GM15510 (cell line): ENCODE measurements around the gene CRIP3.

Experiments used
- POLR2A ChIP-seq: IDR thresholded peaks from 3 replicates; pipeline ENCODE4 v1.6.1; 2011; ENCODE audit warnings: borderline replicate concordance; ENCODE audit not compliant: insufficient read length; ENCODE audit errors: extremely low read depth

Gene CRIP3, protein sequence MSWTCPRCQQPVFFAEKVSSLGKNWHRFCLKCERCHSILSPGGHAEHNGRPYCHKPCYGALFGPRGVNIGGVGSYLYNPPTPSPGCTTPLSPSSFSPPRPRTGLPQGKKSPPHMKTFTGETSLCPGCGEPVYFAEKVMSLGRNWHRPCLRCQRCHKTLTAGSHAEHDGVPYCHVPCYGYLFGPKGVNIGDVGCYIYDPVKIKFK

DNA sequence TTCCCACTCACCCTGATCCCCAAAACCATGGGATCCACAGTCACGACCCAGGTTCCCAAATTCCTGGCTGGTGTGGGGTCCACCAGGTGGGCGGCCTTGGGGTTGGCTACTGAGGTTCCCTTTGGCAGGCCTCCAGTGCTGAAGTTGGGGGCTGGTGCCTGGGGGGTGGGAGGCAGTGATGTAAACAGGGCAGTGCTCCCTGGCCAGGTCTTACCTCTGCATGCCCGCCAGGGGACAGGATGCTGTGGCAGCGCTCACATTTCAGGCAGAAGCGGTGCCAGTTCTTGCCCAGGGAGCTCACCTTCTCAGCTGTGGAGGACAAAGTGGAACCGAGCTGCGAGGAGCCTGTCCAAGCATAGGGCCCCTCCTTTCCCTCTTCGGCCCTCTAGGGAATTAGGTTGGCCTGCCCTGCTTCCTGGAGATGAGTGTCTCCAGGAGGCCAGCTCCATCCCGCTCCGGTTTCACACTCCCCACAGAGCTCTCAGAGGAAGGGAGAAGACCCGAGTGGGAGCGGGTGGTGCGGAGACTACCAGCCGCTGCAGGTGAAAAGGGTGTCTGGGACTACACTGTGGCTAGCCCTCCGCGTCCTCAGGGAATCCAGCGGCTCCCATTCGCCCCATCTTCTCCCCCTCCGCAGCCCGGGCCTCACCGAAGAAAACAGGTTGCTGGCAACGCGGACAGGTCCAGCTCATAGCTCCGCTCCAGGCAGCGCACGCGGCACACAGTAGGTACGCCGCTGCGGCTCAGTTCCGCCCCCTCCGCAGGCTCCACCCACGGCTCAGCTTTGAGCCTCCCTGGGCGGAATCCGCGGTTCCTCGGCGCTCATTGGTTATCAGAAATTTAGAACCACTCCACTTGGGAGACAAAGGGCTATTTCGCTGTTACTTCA, at the start of gene CRIP3:
CRIP3 (minus strand) TSS at position 726 of the 889 bp plus-strand sequence; CDS start at position 692, 34 bp downstream.
- TF ChIP-seq POLR2A: peak; percentile 36

DNA sequence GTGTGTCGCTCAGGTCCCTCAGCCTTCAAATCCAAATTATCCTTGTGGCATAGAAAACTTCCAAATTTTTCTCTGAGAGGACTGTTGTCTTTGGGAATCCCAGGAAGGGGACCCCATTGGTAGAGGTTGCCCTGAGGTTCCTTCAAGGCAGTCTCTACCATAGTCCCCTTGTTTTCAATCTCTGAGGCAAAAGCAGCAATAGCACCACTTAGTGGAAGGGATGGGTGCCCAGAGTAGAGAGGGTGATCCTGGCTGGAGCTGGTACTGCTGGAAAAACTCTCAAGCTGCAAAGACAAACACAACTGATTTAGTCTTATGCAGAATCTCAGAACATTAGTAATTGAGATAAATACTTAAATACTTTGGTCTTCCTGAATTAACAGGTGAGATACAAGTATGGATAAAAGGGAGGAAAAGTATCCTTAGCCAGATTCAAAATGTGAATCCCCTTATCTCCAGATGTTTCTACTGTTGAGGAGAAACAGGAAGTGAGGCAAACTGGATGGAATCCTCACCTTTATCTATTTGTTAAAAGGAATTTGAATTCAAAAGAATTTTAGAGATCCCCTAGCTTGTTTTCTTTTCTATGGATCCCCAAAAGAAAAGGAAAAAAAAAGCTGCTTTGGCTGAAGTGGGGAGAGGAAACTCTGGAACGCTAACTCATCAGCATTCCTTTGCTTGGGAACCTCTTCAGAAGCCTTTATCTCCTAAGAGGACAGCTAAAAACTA, 47.4 kb upstream of the CRIP3 start:
- TF ChIP-seq POLR2A: no peak

DNA sequence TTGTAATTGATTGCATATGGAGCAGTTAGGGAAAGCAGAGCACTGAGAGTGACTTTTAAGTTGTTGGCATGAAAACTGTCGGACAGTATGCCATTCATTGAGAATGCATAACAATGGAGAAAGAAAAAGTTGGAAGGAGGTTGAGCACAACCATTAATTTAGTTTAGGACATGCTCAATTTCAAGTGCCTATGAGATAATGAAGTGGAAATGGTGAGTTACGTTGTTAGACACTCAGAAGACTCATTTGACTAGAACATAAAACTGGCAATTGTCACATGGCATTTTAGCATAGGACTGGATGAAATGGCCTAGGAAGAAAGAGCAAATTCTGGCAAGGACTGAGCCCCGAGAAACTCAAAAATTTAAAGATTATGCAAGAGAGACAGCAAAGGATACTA, 38.8 kb upstream of the CRIP3 start:
- no peak for TF ChIP-seq POLR2A

DNA sequence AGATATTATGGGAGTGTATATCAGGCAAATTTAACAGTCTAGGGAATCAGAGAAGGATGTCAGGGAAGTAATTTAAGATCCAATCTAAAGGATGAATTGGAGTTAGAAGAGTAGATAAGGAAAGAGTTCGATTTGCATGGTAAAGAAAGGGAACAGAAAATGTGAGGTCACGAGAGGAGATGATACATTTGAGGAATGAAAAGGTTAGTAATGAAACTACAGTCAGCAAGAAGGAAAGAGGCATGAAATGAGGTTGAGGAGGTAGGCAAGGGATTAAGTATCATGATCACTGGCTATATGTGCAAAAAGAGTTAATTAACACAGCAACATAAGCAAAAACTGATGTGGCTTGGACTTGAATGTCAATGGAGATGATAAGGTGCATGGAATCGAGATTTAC, 38.4 kb upstream of the CRIP3 start:
- no peak for TF ChIP-seq POLR2A

DNA sequence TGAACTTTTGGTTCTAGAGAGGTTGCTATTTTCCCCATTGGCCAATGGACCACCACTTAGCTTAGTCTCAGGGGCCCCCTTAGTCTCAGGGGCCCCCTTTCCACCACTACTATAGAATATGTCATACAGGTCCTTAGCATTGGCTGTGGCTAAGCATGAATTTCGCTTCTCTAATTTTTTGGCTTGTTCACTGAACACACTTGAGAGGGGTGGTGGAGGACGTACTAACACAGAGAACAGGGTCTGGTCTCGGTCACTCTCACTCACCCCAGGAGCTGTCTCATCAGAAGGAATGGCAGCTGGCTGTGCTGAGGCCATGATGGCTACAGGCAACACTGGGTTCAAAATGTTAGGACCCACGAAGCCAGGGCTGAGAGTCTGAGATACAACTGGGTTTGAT, 30.5 kb upstream of the CRIP3 start:
- TF ChIP-seq POLR2A: no peak

DNA sequence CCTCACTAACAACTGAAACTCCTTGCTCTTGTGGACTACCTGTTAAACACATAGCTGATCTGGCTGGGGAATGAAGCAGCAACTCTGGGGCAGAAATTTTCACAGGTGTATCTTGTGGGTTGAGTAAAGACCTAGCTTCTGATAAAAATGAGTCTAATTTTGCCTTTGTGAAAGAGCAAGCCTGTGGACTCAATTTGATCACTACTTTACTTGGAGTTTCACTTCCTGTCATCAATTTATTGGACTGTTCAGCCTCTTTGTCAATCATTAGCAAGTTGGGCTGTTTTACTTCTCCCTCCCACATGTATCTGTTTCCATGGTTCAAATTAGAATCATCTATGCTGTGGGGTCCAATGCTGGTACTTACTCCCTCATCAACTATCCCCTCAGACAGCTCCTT, 29.6 kb upstream of the CRIP3 start:
- no peak for TF ChIP-seq POLR2A

DNA sequence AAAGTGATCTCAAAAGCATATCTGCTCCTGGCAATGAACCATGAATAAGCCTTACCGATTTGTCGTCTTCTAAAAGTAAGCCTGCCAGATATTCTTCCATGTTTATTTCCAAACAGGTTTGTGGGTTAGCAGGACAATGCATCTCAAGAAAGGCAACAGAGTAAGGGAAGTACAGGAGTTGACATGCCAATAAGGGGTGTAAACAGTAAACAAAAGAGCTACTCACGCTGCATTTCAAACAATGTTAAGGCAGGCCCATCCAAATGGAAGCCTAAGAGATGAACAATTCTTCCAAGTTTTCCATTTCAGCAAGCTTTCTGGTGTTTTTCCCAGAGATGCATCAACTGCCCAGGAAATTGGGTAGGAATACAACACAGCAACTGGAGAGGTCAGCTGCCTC, 27.8 kb upstream of the CRIP3 start:
- TF ChIP-seq POLR2A: no peak

DNA sequence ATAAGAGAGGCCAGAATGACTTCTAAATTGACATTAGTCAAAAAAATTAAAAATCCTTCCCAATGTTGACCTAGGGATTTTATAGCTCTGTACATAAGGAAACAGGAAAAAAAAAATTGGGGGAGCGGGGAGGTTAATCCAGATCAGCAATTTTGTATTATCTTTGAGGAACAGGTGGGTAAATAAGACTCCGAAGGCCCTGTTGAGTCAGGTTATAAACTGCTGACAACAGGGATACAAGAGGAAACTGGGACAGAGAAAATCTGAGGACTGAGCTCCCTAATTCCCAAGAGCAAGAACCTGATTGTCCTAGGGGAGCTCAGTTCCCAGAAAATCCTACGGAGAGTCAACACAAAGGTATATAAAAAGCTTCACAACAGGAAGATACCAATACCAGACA, 26.8 kb upstream of the CRIP3 start:
- TF ChIP-seq POLR2A: no peak

DNA sequence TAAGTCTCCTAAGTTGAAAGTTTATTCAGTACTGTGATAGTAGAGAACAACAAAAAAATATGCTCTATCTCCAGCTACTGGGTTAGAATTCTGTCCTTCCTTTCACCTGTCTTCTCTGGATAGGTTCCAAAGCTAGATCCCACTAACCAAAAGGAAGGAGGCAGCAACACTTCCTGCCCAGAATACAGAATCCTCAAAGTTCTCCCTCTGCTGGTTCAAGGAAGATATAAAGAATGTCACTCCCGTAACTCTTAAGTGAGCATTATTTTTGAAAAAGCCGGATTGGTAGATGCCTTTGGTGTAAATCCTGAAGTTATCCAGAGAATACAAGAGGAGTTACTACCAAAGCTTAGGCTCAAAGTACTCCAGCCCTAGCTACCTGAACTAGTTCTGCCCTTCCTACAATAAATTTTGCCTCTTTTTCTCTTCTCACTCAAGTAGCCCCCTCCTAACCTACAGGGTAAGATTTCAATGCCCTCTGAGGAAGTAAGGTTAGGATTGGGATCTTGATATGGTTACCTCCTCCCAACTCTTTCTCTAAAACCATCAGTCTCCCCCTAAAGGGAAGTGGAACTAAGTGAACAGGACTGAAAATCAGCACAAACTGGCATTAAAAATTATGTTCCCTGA, 26.0 kb upstream of the CRIP3 start:
- no peak for TF ChIP-seq POLR2A

DNA sequence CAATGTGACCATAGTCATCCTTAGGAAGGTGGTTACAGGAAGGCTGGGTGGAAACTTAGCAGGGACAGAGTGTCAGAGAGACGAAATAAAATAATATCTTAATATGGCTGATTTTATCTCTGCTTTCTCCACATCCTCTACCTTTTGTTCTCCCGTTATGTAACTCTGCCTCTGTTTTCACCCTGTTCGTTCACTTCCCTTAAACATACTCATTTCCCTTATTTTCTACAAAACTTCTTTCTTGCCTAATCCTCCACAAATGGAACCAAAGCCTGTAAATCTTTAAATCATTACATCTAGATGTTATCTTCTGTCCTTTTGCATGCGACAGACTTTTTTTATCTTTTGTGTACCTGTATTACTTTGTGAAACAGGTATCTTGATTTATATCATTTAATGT, 23.3 kb upstream of the CRIP3 start:
- no peak for TF ChIP-seq POLR2A

DNA sequence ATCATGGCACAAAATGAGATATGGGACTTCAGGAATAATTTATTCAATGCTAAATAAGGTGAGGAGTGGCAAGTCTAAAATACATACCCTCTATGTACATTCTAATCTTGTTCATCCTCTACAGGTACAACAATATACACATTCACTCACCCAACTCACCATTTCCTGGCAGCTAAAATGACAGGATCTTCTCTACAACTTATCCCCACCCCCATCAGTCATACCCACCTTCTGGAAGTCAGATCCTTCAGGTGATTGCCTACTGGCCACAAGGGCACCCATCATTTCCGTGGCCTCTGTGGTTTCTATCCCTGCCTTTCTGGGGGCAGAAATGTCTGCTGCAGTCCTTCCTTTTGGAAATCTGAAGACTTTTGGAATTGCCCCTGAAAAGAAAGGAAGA, 22.8 kb upstream of the CRIP3 start:
- TF ChIP-seq POLR2A: no peak

DNA sequence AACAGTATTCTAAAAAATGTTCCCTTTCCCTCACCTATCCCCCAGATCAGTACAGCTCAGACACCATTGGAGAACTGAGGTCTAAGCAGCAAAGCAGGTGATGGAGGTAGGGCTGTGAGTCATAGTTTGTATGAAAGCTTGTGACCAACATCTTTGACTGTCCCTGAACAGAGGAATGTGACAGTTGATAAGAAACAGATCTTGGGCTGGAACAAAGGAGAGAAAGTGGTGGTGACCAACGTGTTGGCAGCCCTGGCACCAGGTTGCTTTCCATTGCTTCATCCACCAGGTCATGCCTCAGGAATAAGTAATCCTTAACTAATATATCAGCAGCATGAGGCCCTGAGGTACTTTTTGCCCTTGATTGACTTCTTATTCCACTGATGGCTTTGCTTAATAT, 19.9 kb upstream of the CRIP3 start:
- no peak for TF ChIP-seq POLR2A

DNA sequence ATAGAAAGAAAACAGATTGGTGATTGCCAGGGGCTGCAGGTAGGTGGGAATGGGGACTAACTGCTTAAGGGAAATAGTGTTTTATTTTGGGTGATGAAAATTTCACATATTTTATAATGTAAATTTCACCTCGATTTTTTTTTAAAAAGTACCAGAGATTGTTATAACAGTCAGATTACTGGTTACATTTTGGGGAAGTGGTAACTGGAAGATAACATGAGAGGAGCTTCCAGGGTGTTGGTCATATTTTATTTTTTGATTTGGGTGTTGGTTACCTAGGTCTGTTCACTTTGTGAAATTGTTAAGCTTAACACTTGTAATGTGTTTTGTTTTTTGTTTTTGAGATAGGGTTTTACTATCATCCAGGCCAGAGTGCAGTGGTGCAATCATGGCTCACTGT, 17.2 kb upstream of the CRIP3 start:
- TF ChIP-seq POLR2A: no peak

DNA sequence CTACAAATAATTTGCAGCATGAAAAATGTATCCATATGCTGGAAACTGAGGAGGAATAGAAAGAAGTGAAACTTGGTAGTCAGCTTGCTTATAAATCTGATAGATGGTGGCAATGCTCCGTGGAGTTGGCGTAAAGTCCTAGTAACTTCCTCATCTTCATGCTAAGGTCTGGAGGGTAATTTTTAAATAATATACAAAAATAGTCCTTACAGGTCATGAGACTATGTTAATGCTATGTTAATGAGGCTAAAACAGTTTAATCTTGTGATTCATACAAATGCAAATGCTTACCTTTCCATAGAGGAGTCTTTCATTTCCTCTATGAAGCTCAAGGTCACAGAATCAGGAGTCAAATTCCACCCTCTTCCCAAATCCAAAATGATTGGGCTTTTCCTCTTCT, 9.4 kb upstream of the CRIP3 start:
- TF ChIP-seq POLR2A: no peak

DNA sequence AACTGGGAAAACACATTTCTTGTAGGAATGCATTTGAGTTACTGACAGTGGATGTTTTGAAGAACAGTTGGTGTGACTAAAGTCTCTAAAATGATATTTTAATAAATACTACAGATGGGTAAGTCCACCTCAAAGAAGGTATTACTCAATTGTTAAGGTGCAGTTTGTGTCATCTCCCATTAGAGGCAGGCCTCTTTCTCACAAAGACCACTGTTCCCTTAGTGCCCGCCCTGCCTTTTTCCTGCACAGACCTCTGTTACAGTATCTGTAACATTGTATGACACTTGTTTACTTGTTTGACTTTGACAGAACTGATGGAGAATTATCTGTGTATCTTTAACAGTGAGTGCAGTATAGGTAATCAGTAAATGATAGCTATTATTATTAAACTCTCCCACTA, 5.2 kb upstream of the CRIP3 start:
- no peak for TF ChIP-seq POLR2A
